HEK293T (cell line): Measurements from ENCODE around the gene NHSL2.

Source experiments
- CTCF ChIA-PET: fragments of 350-600 bp; formaldehyde crosslinking; extraction: SDS; loops from one replicate; lab custom pipeline; 2021; ENCODE audit warnings: antibody characterized with exemption, inconsistent platforms; lab: Yijun Ruan, JAX
- POLR2A ChIA-PET: fragments of 350-600 bp; formaldehyde crosslinking; extraction: SDS; loops from one replicate; lab custom pipeline; 2020; ENCODE audit warnings: antibody characterized with exemption, inconsistent platforms; lab: Yijun Ruan, JAX
- DNase-seq: peaks from one replicate; pipeline ENCODE4 v3.0.0; 2012; ENCODE audit warnings: mixed read lengths; ENCODE audit errors: extremely low spot score
- ARNT ChIP-seq: fragments of 450-650 bp; IDR thresholded peaks from 2 replicates; pipeline ENCODE4 v1.6.1; 2017; ENCODE audit warnings: mild to moderate bottlenecking
- BHLHE40 ChIP-seq: fragments of 450-650 bp; IDR thresholded peaks from 2 replicates; pipeline ENCODE4 v1.6.1; 2016; ENCODE audit warnings: mild to moderate bottlenecking, moderate library complexity, borderline replicate concordance
- CTBP1 ChIP-seq: fragments of 450-650 bp; IDR thresholded peaks from 2 replicates; pipeline ENCODE4 v1.6.1; 2016; ENCODE audit warnings: borderline replicate concordance
- ELF4 ChIP-seq: fragments of 450-650 bp; IDR thresholded peaks from 2 replicates; pipeline ENCODE4 v1.6.1; 2017; ENCODE audit warnings: antibody characterized with exemption
- FOXA1 ChIP-seq: fragments of 450-650 bp; IDR thresholded peaks from 2 replicates; pipeline ENCODE4 v1.6.1; 2016; ENCODE audit warnings: mild to moderate bottlenecking
- FOXK2 ChIP-seq: fragments of 450-650 bp; IDR thresholded peaks from 2 replicates; pipeline ENCODE4 v1.6.1; 2016; ENCODE audit warnings: mild to moderate bottlenecking
- FOXM1 ChIP-seq: fragments of 450-650 bp; IDR thresholded peaks from 2 replicates; pipeline ENCODE4 v1.6.1; 2017; ENCODE audit warnings: mild to moderate bottlenecking, borderline replicate concordance
- HDGF ChIP-seq: fragments of 450-650 bp; IDR thresholded peaks from 2 replicates; pipeline ENCODE4 v1.6.1; 2017; ENCODE audit warnings: antibody characterized with exemption, borderline replicate concordance
- L3MBTL2 ChIP-seq: fragments of 450-650 bp; conservative IDR thresholded peaks from 2 replicates; pipeline ENCODE4 v1.6.1; 2016; ENCODE audit warnings: mild to moderate bottlenecking
- LEF1 ChIP-seq: fragments of 450-650 bp; IDR thresholded peaks from 2 replicates; pipeline ENCODE4 v1.6.1; 2017; ENCODE audit warnings: mild to moderate bottlenecking, borderline replicate concordance
- NFRKB ChIP-seq: fragments of 450-650 bp; IDR thresholded peaks from 2 replicates; pipeline ENCODE4 v1.6.1; 2016; ENCODE audit warnings: mild to moderate bottlenecking, moderate library complexity
- PKNOX1 ChIP-seq: fragments of 450-650 bp; IDR thresholded peaks from 2 replicates; pipeline ENCODE4 v1.6.1; 2016
- SP1 ChIP-seq: fragments of 450-650 bp; IDR thresholded peaks from 2 replicates; pipeline ENCODE4 v1.6.1; 2017
- SUZ12 ChIP-seq: fragments of 450-650 bp; IDR thresholded peaks from 2 replicates; pipeline ENCODE4 v1.6.1; 2016; ENCODE audit warnings: mild to moderate bottlenecking
- TARDBP ChIP-seq: fragments of 450-650 bp; IDR thresholded peaks from 2 replicates; pipeline ENCODE4 v1.6.1; 2016
- ZNF384 ChIP-seq: fragments of 450-650 bp; IDR thresholded peaks from 2 replicates; pipeline ENCODE4 v1.6.1; 2016

The NHSL2 gene

DNA sequence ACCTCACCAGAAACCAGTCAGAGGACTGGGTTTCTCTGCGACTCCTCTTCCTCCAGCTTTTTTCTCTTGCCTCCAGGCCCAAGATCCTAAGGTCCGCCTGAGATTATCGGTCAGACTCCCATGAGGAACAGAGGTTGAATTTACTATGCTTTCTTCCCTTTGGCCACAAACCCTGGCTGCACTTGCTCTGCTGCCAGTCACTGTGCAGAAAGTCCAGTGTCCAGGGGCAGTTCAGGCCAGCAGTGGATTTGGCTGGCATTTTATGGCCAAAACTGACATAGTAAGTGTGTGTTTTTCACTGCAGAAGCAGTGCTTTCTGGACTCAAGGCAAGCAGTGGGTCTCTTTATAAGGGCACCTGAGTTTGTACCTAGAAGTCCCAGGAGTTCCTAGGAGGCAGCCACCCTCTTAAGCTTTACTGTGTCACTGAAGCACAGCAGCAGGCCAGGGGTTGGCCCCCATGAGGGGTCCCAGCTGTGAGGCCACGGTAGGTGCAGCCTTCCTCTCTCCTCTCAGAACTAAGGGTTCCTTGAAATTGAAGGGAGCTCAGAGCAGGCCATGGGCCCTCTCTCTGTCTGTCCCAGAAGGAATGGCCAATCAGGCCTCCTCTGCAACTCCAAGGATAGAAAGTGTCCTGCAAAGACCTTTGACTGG, 217.7 kb downstream of the NHSL2 start:
- no peak for DNase-seq
- POLR2A ChIA-PET = interaction anchor here (1.9 to 2.4 kb wide), 2 partner anchors 107 to 110 kb away, joined by 6 to 14 read pairs; no protein-coding TSS in a partner anchor
- CTCF ChIA-PET = interaction anchor here (0.6 to 2.8 kb wide), 3 partner anchors 106 to 110 kb away, joined by 3 to 37 read pairs (median 4); no protein-coding TSS in a partner anchor
- TF ChIP-seq PKNOX1 (no peak), FOXA1 (no peak), LEF1 (no peak), HDGF (no peak), SP1 (no peak), BHLHE40 (no peak), ELF4 (no peak), ARNT (no peak), NFRKB (no peak), FOXK2 (no peak), L3MBTL2 (no peak), FOXM1 (no peak), TARDBP (no peak), CTBP1 (no peak), ZNF384 (no peak), SUZ12 (no peak)

- ChIA-PET POLR2A (no interaction called here), CTCF (interaction anchor here (0.6 to 1.1 kb wide), 2 partner anchors 107 to 111 kb away, joined by 3 to 4 read pairs; no protein-coding TSS in a partner anchor)
- DNase-seq = peak; percentile 62
- no peak for TF ChIP-seq L3MBTL2
- no peak for TF ChIP-seq ARNT
- TF ChIP-seq HDGF = no peak
- no peak for TF ChIP-seq BHLHE40
- no peak for TF ChIP-seq CTBP1
- no peak for TF ChIP-seq SUZ12
- TF ChIP-seq ELF4 = no peak
- no peak for TF ChIP-seq FOXM1
- no peak for TF ChIP-seq PKNOX1
- TF ChIP-seq FOXK2 = no peak
- no peak for TF ChIP-seq NFRKB
- TF ChIP-seq FOXA1 = no peak
- no peak for TF ChIP-seq TARDBP
- TF ChIP-seq LEF1 = no peak
- TF ChIP-seq SP1 = no peak
- no peak for TF ChIP-seq ZNF384
These were observed 218.2 kb downstream of the NHSL2 start for GRCh38 chrX:72128881-72129280.

GRCh38 chrX:72129661-72130060, 219.0 kb downstream of the NHSL2 start:
- ChIA-PET POLR2A (interaction anchor here (3.3 kb wide), 1 partner anchor 51 kb away, joined by 19 read pairs; the partner anchor contains the start of gene PIN4), CTCF (interaction anchor here (1.0 to 1.2 kb wide), 2 partner anchors 111 to 142 kb away, joined by 3 read pairs; no protein-coding TSS in a partner anchor)
- no peak for DNase-seq
- no peak for TF ChIP-seq NFRKB
- TF ChIP-seq ARNT = no peak
- TF ChIP-seq LEF1 = no peak
- TF ChIP-seq SUZ12 = no peak
- no peak for TF ChIP-seq FOXM1
- no peak for TF ChIP-seq HDGF
- no peak for TF ChIP-seq CTBP1
- no peak for TF ChIP-seq TARDBP
- TF ChIP-seq FOXK2 = no peak
- TF ChIP-seq FOXA1 = no peak
- no peak for TF ChIP-seq PKNOX1

DNA sequence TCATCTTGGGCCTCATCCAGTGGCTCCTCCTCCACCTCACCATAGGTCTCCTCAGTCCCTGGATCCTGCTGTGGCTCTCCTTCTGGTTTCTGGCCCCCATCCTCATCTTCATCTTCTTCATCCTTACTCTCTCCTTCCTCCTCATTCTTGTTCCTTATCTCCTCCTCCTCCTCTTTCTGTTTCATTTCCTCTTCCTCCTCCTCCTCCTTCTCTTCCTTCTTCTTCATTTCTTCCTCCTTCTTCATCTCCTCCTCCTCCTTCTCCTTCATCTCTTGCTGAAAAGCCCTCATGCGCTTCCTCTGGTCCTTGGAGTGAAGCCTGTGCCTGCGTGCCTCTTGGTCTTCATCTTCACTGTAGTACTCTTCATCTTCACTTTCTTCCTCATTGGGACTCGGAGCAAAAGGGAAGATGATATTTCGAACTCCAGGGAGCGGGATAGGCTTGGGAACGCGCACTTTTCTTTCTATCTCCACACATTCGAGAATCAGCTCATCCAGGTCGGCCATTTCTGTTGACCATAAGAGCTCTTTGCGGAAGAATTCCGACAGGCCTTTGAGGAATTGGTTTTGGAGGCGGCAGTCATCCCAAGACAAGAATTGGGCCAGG, 219.6 kb downstream of the NHSL2 start:
- DNase-seq = no peak
- TF ChIP-seq TARDBP (no peak), FOXM1 (no peak), FOXA1 (no peak), SUZ12 (no peak), FOXK2 (no peak), LEF1 (no peak), NFRKB (no peak), HDGF (no peak), ELF4 (no peak), PKNOX1 (no peak), L3MBTL2 (no peak), SP1 (no peak), BHLHE40 (no peak), ZNF384 (no peak), CTBP1 (no peak), ARNT (no peak)
- POLR2A ChIA-PET = interaction anchor here (1.5 to 3.3 kb wide), 2 partner anchors 51 to 219 kb away, joined by 3 to 19 read pairs; partner anchors contain the start of gene PIN4
- CTCF ChIA-PET = interaction anchor here (1.0 to 1.2 kb wide), 2 partner anchors 111 to 143 kb away, joined by 3 read pairs; no protein-coding TSS in a partner anchor
